Calu3 (cell line): ENCODE results near the gene NRDC. TPM values are rescaled to one million over a fixed set of nuclear protein-coding genes. Genes with fewer than 3 reads are reported as not detected.

Experiments used
- BruUV-seq: library from RNA; stranded (reverse); fragments of 400-500 nt; replicated peaks from 2 replicates; lab custom pipeline; 2021; lab: Mats Ljungman, UMichigan
- CTCF ChIA-PET: fragments of 300-600 bp; sonication (Branson Sonifier 250); formaldehyde crosslinking; loops from one replicate; lab custom pipeline; 2022; ENCODE audit warnings: antibody characterized with exemption; lab: Charles Lee
- DNase-seq: peaks from one replicate; pipeline ENCODE4 v3.0.0; 2022
- H3K27ac Mint-ChIP-seq: one replicate; pipeline ENCODE4 v1.8.0; 2022; ENCODE audit warnings: mixed read lengths; ENCODE audit not compliant: unreplicated experiment
- H3K27me3 Mint-ChIP-seq: one replicate; pipeline ENCODE4 v1.8.0; 2022; ENCODE audit warnings: mixed read lengths; ENCODE audit not compliant: unreplicated experiment
- H3K36me3 Mint-ChIP-seq: one replicate; pipeline ENCODE4 v1.8.0; 2022; ENCODE audit warnings: mild to moderate bottlenecking, moderate library complexity, mixed read lengths; ENCODE audit not compliant: insufficient read depth, unreplicated experiment
- H3K4me1 Mint-ChIP-seq: one replicate; pipeline ENCODE4 v1.8.0; 2022; ENCODE audit warnings: mild to moderate bottlenecking, low read depth, mixed read lengths; ENCODE audit not compliant: unreplicated experiment
- H3K4me3 Mint-ChIP-seq: one replicate; pipeline ENCODE4 v1.8.0; 2022; ENCODE audit warnings: mild to moderate bottlenecking, low read depth, moderate library complexity, mixed read lengths; ENCODE audit not compliant: unreplicated experiment
- H3K9me3 Mint-ChIP-seq: one replicate; pipeline ENCODE4 v1.8.0; 2022; ENCODE audit warnings: low read depth, mixed read lengths; ENCODE audit not compliant: unreplicated experiment
- intact Hi-C: fragments of 100-400 bp; cut with micrococcal nuclease; formaldehyde crosslinking; loops from one replicate; pipeline ENCODE4 v1.10.0; 2022; ENCODE audit not compliant: unreplicated experiment
- total RNA-seq: library from RNA; stranded (reverse); gene quantifications from 2 replicates; pipeline ENCODE4 v1.2.3, GENCODE V29; 2022
- TF ChIP-seq, protein P1 (sequence below): fragments of 200-600 bp; IDR thresholded peaks from one replicate; pipeline ENCODE4 v1.8.0; 2022; ENCODE audit warnings: antibody characterized with exemption; ENCODE audit not compliant: unreplicated experiment

The NRDC gene
- total RNA-seq, 1 experiment from 2014 or later: 176 TPM

DNA sequence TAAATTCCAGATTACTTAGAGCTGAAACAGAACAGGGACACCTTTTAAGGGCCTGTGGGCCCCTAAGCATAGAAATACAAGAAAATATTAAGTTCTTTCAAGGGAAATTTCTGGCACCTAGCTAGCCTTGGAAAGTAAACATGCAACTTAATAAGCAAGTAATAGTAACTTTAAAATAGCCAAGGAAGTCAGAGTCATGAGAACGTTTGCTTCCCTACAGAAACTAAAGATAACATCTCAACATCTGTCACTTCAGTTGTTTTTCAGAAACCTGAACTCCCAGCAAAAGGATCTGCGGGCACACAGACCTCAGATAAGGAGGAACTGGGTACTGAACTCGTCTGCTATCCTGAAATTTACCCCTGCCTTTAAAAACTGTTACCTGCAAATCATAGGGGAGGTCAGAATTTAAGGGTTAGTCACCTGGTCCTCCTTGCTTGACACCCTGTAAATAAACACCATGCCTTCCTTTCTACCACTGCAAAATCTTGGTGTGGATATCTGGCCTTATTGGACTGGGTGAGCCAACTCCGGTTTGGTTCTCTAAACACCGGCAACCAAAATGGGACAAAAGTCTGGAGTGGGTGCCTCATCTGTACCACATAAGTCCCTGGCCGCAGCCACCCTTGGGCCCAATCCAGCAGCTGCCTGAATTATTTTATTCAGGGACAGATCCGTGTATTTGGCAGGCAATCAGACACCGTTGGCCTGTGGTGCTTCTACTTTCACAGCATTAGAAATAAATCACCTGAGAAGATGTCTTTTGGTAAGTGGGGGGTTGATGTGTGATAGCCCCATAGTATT lies 27.9 kb downstream of the NRDC start:
- CTCF ChIA-PET: no interaction called here
- Mint-ChIP-seq H3K4me1 (peaks cover 6% of the 10 kb centered on the region), H3K9me3 (no peaks in the 10 kb centered on the region), H3K27me3 (no peaks in the 10 kb centered on the region), H3K4me3 (no peak overlapping the region), H3K27ac (no peak overlapping the region), H3K36me3 (peaks cover 12% of the 10 kb centered on the region)
- no TSS peak for BruUV-seq
- intact Hi-C loops: no loop called here
- TF ChIP-seq, protein P1, sequence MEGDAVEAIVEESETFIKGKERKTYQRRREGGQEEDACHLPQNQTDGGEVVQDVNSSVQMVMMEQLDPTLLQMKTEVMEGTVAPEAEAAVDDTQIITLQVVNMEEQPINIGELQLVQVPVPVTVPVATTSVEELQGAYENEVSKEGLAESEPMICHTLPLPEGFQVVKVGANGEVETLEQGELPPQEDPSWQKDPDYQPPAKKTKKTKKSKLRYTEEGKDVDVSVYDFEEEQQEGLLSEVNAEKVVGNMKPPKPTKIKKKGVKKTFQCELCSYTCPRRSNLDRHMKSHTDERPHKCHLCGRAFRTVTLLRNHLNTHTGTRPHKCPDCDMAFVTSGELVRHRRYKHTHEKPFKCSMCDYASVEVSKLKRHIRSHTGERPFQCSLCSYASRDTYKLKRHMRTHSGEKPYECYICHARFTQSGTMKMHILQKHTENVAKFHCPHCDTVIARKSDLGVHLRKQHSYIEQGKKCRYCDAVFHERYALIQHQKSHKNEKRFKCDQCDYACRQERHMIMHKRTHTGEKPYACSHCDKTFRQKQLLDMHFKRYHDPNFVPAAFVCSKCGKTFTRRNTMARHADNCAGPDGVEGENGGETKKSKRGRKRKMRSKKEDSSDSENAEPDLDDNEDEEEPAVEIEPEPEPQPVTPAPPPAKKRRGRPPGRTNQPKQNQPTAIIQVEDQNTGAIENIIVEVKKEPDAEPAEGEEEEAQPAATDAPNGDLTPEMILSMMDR: no peak
- no peak for DNase-seq

DNA sequence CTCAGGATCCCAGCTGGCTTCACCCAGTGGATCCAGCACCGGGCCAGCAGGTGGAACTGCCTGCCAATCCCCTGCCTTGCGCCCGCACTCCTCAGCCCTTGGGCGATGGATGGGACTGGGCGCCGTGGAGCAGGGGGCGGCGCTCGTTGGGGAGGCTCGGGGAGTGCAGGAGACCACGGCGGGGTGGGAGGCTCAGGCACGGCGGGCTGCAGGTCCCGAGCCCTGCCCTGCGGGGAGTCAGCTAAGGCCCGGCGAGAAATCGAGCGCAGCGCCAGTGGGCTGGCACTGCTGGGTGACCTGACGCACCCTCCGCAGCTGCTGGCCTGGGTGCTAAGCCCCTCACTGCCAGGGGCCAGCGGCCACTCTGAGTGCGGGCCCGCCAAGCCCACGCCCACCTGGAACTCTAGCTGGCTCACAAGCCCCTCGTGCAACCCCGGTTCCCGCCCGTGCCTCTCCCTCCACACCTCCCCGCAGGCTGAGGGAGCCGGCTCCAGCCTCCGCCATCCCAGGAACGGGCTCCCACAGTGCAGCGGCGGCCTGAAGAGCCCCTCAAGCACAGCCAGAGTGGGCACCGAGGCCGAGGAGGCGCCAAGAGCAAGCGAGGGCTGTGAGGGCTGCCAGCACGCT lies 31.1 kb downstream of the NRDC start:
- CTCF ChIA-PET: interaction anchor here (0.6 kb wide), 1 partner anchor 399 kb away, joined by 3 read pairs; no protein-coding TSS in a partner anchor
- H3K4me3 Mint-ChIP-seq: no peak overlapping the region
- no peaks in the 10 kb centered on the region for H3K27me3 Mint-ChIP-seq
- no peaks in the 10 kb centered on the region for H3K9me3 Mint-ChIP-seq
- TF ChIP-seq, protein P1: no peak
- no peak overlapping the region for H3K27ac Mint-ChIP-seq
- BruUV-seq: no TSS peak
- intact Hi-C loops: no loop called here
- peaks cover 5% of the 10 kb centered on the region for H3K36me3 Mint-ChIP-seq
- peaks cover under 1% of the 10 kb centered on the region for H3K4me1 Mint-ChIP-seq
- no peak for DNase-seq

DNA sequence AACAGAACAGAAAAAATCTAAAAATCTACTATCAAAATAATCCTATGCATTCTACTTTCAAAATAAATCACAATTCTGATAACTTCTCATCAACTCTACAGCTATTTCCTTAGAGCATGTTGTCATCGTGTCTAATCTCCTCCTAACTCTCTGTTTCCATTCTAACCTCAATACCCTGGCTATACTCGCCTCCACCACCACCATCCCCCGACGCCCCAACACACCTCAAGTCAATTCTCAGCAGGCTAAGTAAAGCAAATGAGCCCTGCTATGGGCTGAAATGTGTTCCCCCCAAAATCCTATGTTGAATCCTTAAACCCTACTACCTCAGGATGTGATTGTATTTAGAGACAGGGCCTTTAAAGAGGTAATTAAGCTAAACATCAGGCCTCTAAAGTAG lies 34.6 kb downstream of the NRDC start:
- Mint-ChIP-seq H3K36me3 (peaks cover 5% of the 10 kb centered on the region), H3K4me3 (no peak overlapping the region), H3K9me3 (no peaks in the 10 kb centered on the region), H3K27me3 (no peaks in the 10 kb centered on the region), H3K27ac (no peak overlapping the region), H3K4me1 (peaks cover 13% of the 10 kb centered on the region)
- no TSS peak for BruUV-seq
- intact Hi-C loops: no loop called here
- CTCF ChIA-PET: no interaction called here
- no peak for DNase-seq
- TF ChIP-seq, protein P1: no peak

DNA sequence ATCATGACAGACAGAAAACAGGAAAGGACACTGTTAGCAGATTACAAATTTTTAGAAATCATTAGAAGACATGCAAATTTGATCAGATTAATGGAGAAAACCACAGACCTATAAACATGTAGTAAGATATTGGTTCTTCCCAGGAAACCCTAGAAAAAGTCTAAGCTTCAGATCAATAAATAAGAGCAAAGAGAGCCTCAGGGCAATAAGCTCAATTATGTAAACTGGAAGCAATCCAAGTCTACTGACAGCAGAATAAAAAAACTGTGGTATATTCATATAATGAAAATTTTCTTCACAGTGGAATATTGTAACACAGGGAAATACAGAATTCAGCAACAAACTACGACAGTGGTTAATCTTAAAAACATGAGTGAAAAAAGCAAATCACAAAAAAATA lies 36.3 kb downstream of the NRDC start:
- no peaks in the 10 kb centered on the region for H3K9me3 Mint-ChIP-seq
- DNase-seq: no peak
- H3K27me3 Mint-ChIP-seq: no peaks in the 10 kb centered on the region
- peaks cover 13% of the 10 kb centered on the region for H3K4me1 Mint-ChIP-seq
- H3K36me3 Mint-ChIP-seq: peaks cover 5% of the 10 kb centered on the region
- no TSS peak for BruUV-seq
- intact Hi-C loops: no loop called here
- H3K4me3 Mint-ChIP-seq: no peak overlapping the region
- CTCF ChIA-PET: interaction anchor here (0.6 kb wide), 1 partner anchor 768 kb away, joined by 3 read pairs; no protein-coding TSS in a partner anchor
- TF ChIP-seq, protein P1: no peak
- H3K27ac Mint-ChIP-seq: no peak overlapping the region
